CD4-positive, alpha-beta T cell treated with Interleukin-6 at 100 ng/mL for 8 hours (primary cell): ENCODE measurements around the gene MAP1LC3A.

Experiments
- DNase-seq: peaks from one replicate; pipeline ENCODE4 v3.0.0-alpha.2; 2020; ENCODE audit warnings: mixed read lengths, low spot score

The MAP1LC3A gene

GRCh38 chr20:34529742-34530141, 28.8 kb upstream of the MAP1LC3A start:
- no peak for DNase-seq

GRCh38 chr20:34530342-34530741, 28.2 kb upstream of the MAP1LC3A start:
- no peak for DNase-seq

DNA sequence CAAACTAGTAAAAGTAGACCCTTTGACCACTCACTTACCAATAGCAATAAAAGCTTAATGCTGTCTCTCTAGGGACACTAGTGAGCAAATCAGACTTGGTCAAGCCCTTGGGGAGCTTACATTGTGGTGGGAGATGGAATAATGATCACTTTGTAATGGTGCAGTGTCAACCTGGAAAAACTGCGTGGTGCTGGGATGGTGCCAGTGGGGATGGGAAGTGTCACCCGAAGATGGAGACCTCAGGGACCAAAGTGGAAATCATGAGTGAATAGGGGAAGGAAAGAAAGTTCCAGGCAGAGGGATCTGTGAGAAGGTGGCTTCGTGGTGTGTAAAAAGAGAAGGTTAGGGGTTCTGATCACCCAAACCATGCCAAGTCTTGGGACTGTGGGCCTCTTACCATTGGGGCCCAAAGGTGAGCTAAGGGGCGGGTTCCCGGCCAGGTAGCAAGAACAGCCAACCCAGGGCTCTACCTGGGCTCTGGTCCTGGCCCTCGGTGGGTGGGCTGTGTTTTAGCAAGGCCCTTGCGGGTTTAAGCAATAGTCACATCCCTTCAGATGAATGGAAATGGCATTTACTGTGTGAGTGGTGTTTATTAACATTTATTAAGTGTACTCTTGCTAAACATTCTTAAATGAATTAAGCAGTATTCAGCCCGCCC, 26.8 kb upstream of the MAP1LC3A start:
- DNase-seq = no peak

- no peak for DNase-seq
Observed at GRCh38 chr20:34532320-34532719, 26.2 kb upstream of the MAP1LC3A start.

DNA sequence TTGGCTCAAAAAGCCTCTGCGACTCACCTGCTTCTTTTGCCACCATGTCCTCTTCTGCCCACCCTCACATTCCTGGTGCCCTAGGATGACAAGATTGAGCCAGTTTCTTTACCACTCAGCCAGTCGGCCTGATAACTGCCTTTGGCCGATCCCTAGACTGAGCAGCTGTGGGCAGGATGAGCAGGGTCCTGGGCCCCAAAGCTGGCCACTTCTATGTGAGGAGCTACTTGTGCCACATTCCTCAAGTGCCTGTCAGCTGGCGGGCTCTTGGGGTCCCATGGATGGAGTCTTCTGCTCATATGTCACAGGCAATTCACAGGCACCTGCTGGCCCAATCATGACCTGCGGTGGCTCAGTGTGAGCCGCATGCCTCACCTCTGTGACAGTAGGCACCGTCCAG, 25.8 kb upstream of the MAP1LC3A start:
- no peak for DNase-seq

GRCh38 chr20:34534391-34535165, 23.9 kb upstream of the MAP1LC3A start:
- no peak for DNase-seq

- no peak for DNase-seq
Observed at GRCh38 chr20:34535301-34535840, 23.1 kb upstream of the MAP1LC3A start.

DNA sequence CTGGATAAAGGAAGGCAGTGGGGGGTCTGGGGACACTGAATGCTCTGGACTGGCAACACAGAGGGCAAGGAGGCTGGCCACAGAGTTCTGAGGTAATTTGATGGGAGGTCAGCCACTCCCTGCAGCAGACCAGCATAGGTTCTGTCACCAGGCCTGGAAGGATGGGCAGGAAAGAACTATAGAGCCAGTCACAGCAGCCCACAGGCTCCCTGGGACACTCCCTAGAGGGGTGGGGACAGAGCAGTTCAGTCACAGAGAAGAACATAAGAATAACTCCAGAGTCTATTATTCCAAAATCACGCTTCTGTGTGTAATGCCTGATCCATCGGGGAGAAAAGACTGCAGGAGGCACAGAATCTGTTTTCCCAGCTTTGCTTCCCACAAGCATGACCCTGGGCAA, 22.7 kb upstream of the MAP1LC3A start:
- no peak for DNase-seq

DNA sequence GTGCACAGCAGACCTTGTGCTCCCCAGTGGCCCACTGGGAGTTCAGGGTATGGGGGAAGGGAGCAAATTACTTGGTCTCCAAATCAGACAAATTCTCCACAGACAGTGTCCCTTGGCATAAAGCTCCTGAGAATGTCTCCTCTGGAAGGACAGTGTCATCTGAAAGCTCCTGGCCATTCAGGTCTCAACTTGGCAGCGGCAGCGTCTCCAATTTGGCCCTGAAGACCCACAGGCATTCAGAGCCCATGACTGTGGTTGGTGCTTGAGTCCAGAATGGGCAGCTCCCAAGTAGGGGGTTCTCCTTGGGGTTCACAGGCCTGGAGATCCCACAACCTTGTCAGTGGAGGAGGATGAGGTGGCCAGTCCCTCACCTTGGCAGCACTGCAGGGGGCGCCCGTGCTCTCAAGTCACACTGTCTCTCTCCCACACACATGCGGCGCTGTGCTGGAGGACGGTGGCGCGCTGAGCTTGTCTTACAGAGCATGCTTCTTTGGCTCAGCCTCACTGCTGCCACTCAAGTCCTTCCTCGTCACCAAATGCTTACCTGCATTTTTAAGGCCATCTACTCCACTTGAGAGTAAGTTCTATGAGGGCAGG, 21.6 kb upstream of the MAP1LC3A start:
- peak; percentile 33 for DNase-seq

GRCh38 chr20:34537651-34538050, 20.9 kb upstream of the MAP1LC3A start:
- no peak for DNase-seq

DNA sequence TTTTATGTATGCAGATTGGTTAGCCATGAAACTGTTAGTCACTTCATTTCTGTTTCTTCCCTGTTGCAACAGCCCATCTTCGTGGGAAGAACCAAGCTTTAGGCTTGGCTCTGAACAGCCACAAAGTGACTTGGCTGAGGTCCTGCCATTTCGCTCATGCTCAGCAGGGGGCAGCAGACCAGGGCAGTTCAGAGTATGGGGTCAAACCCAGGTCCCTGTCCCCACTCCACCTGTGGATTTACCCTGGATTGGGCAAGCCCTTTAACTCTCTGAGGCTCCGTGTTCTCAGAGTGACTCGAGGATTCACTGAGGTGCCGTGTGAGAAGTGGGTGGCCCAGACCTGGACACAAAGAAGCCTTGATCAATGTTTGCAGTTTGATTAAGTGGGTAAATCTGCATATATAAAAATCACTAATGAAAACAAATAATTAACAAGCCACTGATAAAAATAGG, 19.8 kb upstream of the MAP1LC3A start:
- peak; percentile 35 for DNase-seq

DNA sequence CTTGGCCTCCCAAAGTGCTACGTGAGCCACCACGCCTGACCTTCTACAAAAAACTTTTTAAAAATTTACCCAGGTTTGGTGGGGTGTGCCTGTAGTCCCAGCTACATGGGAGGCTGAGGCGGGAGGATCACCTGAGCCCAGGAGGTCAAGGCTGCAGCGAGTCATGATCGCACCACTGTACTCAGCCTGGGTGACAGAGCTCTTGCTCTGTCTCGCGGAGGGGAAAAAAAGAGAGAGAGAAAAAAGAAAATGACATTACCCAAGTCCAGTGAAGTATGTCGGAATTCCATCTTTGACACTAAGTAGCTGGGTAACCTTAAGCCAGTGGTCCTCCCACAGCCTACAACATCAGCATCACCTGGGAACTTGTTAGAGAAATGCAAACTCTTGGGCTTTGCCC, 18.8 kb upstream of the MAP1LC3A start:
- no peak for DNase-seq

DNA sequence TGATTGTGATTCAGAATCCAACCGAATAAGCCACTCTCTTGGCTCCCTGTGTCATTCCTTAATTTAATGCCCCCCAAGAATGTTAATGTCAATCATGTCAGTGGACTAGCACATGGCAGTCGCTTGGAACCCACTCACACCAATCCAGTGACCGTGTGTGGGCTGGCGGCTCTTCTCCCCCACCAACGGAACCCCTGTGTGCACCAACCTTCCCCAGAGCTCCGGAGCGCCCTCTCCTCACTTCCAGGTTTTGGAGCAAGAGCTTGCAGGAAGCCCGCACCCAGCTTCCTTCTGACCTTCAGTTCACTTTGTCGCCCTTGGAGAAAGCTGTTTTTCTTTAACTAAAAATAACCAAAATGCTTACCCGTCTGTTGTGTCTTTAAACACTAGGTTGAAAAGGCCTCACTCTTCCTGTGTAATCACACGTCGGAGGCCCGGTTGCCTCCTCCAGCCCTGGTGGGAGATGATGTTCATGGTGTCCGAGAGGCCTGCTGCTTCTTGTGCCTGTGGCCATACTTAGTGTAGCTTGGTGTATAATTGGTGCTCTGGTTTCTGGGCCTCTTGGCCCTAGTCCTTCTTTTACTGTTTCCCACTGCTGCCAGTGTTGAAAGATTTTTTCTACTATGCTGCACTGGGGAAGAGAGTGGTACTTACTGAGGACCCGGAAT, 17.8 kb upstream of the MAP1LC3A start:
- no peak for DNase-seq

GRCh38 chr20:34541264-34541901, 17.1 kb upstream of the MAP1LC3A start:
- DNase-seq = peak; percentile 38

- DNase-seq = no peak
Observed at GRCh38 chr20:34541917-34542316, 16.6 kb upstream of the MAP1LC3A start.

DNA sequence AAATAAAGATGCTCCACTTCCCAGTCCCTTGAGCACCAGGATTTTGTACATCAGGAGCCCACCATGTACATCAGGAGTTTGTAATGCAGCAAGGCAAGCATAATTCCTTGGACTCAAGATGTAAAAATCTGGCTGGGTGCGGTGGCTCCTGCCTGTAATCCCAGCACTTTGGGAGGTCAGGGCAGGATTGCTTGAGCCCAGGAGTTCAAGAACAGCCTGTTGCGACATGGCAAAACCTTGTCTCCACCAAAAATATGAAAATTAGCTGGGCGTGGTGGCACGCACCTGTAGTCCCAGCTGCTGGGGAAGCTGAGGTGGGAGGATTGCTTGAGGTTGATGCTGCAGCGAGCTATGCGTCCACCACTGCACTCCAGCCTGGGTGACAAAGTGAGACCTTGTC, 16.1 kb upstream of the MAP1LC3A start:
- no peak for DNase-seq

DNA sequence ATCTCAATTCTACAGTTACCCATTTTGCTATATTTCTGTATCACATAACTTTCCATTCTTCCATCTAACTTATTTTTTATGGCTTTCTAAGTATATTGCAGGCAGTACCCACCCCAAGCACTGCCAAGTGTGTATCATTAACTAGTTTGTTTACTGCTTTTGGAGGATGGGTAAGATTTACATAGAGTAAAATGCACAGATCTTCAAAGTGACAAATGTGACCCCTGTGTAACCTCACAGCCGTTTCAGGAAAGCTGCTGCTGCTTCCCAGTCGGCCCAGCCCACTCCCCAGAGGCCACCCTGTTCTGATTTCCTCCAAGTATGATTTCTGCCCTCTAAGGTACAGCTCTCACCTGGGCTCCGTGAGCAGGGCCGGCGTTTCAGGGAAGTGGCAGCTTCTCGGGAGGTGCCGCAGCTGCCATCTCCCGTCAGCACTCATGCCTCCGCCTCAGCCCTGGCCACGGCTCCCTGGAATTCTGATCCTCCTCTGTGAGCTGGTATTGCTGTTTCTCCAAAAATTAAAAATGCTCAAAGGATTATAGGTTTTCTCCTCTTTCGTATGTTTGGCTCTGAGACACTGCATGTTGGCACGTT, 15.0 kb upstream of the MAP1LC3A start:
- DNase-seq = no peak

DNA sequence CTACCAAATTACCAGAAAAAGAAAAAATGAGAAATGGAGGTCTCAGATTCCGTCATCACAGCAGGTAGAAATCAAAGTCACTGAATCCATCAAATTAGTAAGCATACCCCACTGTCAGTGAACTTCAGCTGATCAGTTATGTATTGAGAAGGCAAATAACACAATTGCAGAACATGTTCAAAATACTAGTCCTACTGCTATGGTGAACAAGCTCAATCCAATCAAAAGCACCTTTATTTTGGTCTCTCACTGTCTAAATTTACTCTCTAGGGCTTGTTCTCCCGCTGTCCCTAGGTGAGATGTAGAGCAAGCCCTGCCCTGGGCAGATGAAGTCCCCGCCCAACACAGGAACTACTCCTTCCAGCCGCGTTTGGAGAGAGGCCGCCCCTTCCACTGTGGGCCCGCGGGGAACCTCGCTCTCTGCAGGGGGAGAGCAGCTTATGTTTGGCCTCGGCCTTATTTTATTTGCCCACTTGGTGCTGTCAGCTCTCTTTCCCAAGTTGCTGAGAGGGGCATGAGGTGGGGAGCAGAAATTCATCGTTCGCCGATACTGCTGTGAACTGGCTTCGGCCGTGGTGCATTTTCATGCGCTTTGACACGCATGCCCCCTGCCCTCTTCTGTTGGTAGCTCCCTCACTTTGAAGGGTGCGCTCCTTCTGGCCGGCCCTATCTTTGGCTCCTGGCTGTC, 14.3 kb upstream of the MAP1LC3A start:
- DNase-seq = no peak

DNA sequence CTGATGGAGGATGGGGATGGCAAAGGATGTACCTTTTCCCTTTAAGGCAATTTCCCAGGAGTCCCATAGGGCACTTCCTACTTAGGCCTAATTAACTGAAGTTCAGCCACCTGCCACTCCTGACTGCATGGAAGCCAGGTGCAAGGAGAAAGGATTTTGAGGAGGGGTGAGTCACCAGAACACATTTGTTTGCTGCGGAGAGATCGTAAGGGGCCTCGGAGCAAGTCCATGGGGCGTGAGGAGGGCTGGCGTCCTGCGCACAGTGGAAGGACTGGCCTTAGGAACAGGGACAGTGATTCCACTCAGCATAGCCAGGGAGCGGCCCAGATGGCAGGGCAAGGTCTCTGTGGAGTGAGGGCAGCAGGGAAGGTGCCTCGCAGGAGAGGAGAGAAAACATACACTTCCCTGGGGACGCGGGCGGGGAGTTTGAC, 11.8 kb upstream of the MAP1LC3A start:
- no peak for DNase-seq

- no peak for DNase-seq
Observed at GRCh38 chr20:34547844-34548613, 10.5 kb upstream of the MAP1LC3A start.
